Heart left ventricle (tissue), 16 donors: Measurements from ENCODE around the gene CBFA2T3. TPM values are rescaled to one million over a fixed set of nuclear protein-coding genes. Genes with fewer than 3 reads are reported as not detected.
A peak's percentile ranks its signal among the peaks of the same experiment; 100 is the strongest.

Source experiments
- ATAC-seq, 4 donors: fragments of 200-7000 bp; cut with Tn5 transposase; one replicate each; pipeline ENCODE4 v1.9.1; 2020 to 2022; ENCODE audit warnings: moderate library complexity in 4 of 4, mild to moderate bottlenecking in 3 of 4, moderate number of reproducible peaks in 1 of 4
- DNase-seq, 5 donors: peaks; one replicate each; pipeline ENCODE4 v3.0.0-alpha.2; 2020
- H3K27ac ChIP-seq, 12 donors: fragments of 200-600 bp; sonication (generic) in 4 of 12; one replicate each; pipeline versions ENCODE4 v1.5.0 to v1.8.0; 2016 to 2022; ENCODE audit warnings: mild to moderate bottlenecking in 2 of 12
- H3K27me3 ChIP-seq, 9 donors: fragments of 200-600 bp; sonication (generic) in 2 of 9; one replicate each; pipeline versions ENCODE4 v1.5.1 to v1.8.0; 2016 to 2022; ENCODE audit warnings: mild to moderate bottlenecking in 3 of 9
- H3K36me3 ChIP-seq, 9 donors: fragments of 200-600 bp; sonication (generic) in 2 of 9; one replicate each; pipeline versions ENCODE4 v1.5.0 to v1.8.0; 2018 to 2022; ENCODE audit warnings: mild to moderate bottlenecking in 2 of 9
- H3K4me1 ChIP-seq, 12 donors: fragments of 200-600 bp; sonication (generic) in 4 of 12; one replicate each; pipeline versions ENCODE4 v1.5.0 to v1.8.0; 2016 to 2022; ENCODE audit warnings: mild to moderate bottlenecking in 3 of 12
- H3K4me3 ChIP-seq, 12 donors: fragments of 200-600 bp; sonication (generic) in 4 of 12; one replicate each; pipeline versions ENCODE4 v1.5.0 to v1.8.0; 2017 to 2022; ENCODE audit warnings: mild to moderate bottlenecking in 9 of 12, moderate library complexity in 4 of 12
- H3K9me3 ChIP-seq, 12 donors: fragments of 200-600 bp; sonication (generic) in 4 of 12; one replicate each; pipeline versions ENCODE4 v1.5.0 to v1.8.0; 2016 to 2022; ENCODE audit warnings: mild to moderate bottlenecking in 1 of 12
- POLR2A ChIP-seq, 2 donors: fragments of 450-650 bp; IDR thresholded peaks; one replicate each; pipeline ENCODE4 v1.6.1; 2017; ENCODE audit warnings: antibody characterized with exemption in 2 of 2, mild to moderate bottlenecking in 2 of 2, moderate library complexity in 2 of 2
- WGBS, 4 donors: extraction: QIAGEN DNeasy Blood & Tissue Kit in 2 of 4; methylation state at CpG; one replicate each; pipeline versions ENCODE4 v1.1.5 to v1.1.7; 2013 to 2018; 5-methylcytosine and 5-hydroxymethylcytosine counted together
- intact Hi-C, 10 donors: fragments of 100-400 bp; cut with DNase I; formaldehyde crosslinking; loops; one replicate each; pipeline versions ENCODE4 v1.11.1 to v1.14.2; 2022
- polyA plus RNA-seq, 2 donors: library from polyadenylated mRNA; stranded (reverse); fragments of 200-250 nt; gene quantifications; one replicate each; pipeline ENCODE4 v1.2.3, GENCODE V29; 2013
- total RNA-seq, 9 donors: library from RNA; depleted of rRNA in 2 of 9; stranded (reverse); fragments of >200 nt in 2 of 9; fragmentation: NEBNext Ultra II Directional in 3 of 9; extraction: Animal tissue kit (Norgen Biotek cat#: 25700) in 3 of 9; gene quantifications; one replicate each; pipeline versions ENCODE4 v1.1.0 to v1.2.4, GENCODE V29; 2016 to 2023
- TF ChIP-seq, protein P1 (sequence below), 12 donors: fragments of 200-600 bp; sonication (generic) in 4 of 12; IDR thresholded peaks; one replicate each; pipeline versions ENCODE4 v1.5.0 to v1.8.0; 2018 to 2022; ENCODE audit warnings: antibody characterized with exemption in 12 of 12, mild to moderate bottlenecking in 5 of 12
- donor health status: ischemic (EF 13 %, LVEDD 7.1; RV severe dilation, severe dysfunction).
- donor health status: healthy with polysubstance abuse.
- donor health status: DM: no; HTN: yes; CAD: no.
- donor health status: DM: no; HTN: no; CAD: no.
- donor health status: ischemic (EF 25% LVEDD 6.9; RV normal size, moderate dysfunction).
- donor health status: ischemic (EF 25% LVEDD 5.7; RV mildly dilated, moderate dysfunction).
- donor health status: healthy.
- donor health status: DM: yes; HTN: yes; CAD: no.
- donor health status: ischemic (EF 35%, LVEDD 5.7; RV mildly dilated, moderate dysfunction).
- donor health status: nonischemic (EF 11% LVEDD 7.7; RV severe dilation, severe dysfunction).
- donor health status: DM: yes; HTN: yes; CAD: no.
- donor health status: PGD.
- donor health status: ischemic (EF 29% LVEDD 5.4; RV normal size, mild dysfunction).
- donor health status: nonischemic (EF 23%, LVEDD 6.1; RV moderate dilation, normal function).

CBFA2T3 gene
- total and polyA plus RNA-seq, 11 donors: 5.0 to 12.0 (median 5.8) TPM

DNA sequence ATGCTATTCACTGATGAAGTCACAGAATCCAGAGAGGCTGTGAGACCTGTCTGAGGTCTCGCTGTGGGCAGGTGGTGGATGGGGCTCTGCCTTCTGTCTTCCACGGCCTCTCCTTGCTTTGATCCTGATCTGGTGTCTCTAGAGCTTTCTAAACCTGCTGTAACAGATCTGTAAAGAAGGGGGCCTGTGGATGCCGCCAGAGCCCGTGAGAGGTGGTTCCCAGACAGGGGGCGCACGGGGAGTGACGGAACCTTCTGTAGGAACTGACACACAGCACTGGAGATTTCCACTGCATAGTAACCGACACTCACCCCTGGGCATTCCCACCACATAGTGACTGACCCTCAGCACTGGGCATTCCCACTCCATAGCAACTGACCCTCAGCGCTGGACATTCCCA is 16.0 kb downstream of the CBFA2T3 start:
- Histone ChIP-seq H3K4me1 (peaks cover 0 to 30% (median 0%) of the 10 kb centered on the region in 12 donors), H3K9me3 (peaks cover 0 to 4% (median 0%) of the 10 kb centered on the region in 12 donors), H3K27me3 (peaks cover 0 to 22% (median 0%) of the 10 kb centered on the region in 9 donors), H3K36me3 (no peaks in the 10 kb centered on the region), H3K4me3 (no peak overlapping the region), H3K27ac (no peak overlapping the region)
- ATAC-seq: no peak
- DNase-seq: peak in 1 of 5 donors; percentile 8
- intact Hi-C loops: no loop called here
- WGBS, 4 donors: 73 to 89% (median 85%) methylated on average over 6 to 9 of the region's 9 CpGs
- TF ChIP-seq, protein P1, sequence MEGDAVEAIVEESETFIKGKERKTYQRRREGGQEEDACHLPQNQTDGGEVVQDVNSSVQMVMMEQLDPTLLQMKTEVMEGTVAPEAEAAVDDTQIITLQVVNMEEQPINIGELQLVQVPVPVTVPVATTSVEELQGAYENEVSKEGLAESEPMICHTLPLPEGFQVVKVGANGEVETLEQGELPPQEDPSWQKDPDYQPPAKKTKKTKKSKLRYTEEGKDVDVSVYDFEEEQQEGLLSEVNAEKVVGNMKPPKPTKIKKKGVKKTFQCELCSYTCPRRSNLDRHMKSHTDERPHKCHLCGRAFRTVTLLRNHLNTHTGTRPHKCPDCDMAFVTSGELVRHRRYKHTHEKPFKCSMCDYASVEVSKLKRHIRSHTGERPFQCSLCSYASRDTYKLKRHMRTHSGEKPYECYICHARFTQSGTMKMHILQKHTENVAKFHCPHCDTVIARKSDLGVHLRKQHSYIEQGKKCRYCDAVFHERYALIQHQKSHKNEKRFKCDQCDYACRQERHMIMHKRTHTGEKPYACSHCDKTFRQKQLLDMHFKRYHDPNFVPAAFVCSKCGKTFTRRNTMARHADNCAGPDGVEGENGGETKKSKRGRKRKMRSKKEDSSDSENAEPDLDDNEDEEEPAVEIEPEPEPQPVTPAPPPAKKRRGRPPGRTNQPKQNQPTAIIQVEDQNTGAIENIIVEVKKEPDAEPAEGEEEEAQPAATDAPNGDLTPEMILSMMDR (IDR thresholded peaks at IDR 0.05): no peak
- TF ChIP-seq POLR2A (IDR thresholded peaks at IDR 0.05): no peak

DNA sequence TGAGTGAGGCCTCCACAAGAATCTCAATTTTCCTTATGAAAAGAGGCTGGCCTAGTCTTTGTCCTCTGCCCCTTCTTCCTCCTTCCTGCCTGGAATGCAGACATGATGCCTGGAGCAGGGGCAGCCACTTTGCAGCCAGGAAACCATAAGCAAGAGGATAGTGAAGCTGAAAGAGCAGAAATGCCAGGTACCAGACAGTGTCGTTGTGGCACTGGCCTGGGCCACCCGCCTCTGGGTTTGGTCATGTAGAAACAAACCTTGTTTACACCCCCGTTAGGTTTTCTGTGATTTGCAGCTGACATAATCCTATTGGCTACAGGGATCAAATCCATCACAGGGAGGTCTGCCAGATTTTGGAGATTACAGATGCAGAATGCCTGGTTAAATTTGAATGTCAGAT is 16.5 kb downstream of the CBFA2T3 start:
- WGBS, 4 donors: 88 to 94% (median 91%) methylated on average over 3 of the region's 3 CpGs
- Histone ChIP-seq H3K4me3 (no peak overlapping the region), H3K36me3 (no peaks in the 10 kb centered on the region), H3K27me3 (peaks cover 0 to 22% (median 0%) of the 10 kb centered on the region in 9 donors), H3K9me3 (peaks cover 0 to 4% (median 0%) of the 10 kb centered on the region in 12 donors), H3K27ac (no peak overlapping the region), H3K4me1 (peaks cover 0 to 32% (median 0%) of the 10 kb centered on the region in 12 donors)
- no peak for DNase-seq
- no peak for ATAC-seq
- TF ChIP-seq POLR2A (IDR thresholded peaks at IDR 0.05): no peak
- TF ChIP-seq, protein P1 (IDR thresholded peaks at IDR 0.05): no peak
- intact Hi-C loops: no loop called here

DNA sequence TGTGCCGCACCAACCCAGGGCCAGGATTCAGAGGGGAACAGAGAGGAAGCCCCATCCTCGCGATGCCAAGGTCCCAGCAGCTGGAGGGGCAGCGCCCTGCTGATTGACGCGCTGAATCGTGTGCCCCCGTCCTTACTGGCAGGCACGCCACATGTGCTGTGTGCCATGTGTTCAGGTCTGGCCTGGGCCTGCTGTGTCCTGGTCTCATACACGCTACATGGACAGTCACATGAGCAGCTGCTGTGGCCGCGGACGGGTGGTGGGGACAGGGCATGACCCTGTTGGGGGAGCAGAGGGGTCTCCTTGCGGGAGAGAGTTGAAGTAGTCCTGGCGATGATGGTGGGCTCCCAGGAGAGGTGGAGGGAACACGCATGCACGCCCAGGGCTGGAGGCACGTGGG is 18.0 kb downstream of the CBFA2T3 start:
- DNase-seq: peak in 2 of 5 donors; percentile 19 to 63
- TF ChIP-seq POLR2A (IDR thresholded peaks at IDR 0.05): no peak
- TF ChIP-seq, protein P1 (IDR thresholded peaks at IDR 0.05): no peak
- no peak for ATAC-seq
- Histone ChIP-seq H3K27ac (no peak overlapping the region), H3K4me1 (peaks cover 0 to 32% (median 0%) of the 10 kb centered on the region in 12 donors), H3K27me3 (peaks cover 0 to 22% (median 0%) of the 10 kb centered on the region in 9 donors), H3K4me3 (no peak overlapping the region), H3K36me3 (no peaks in the 10 kb centered on the region), H3K9me3 (peaks cover 0 to 4% (median 0%) of the 10 kb centered on the region in 12 donors)
- intact Hi-C loops: no loop called here
- WGBS, 4 donors: 93% methylated on average over 14 to 18 of the region's 18 CpGs

DNA sequence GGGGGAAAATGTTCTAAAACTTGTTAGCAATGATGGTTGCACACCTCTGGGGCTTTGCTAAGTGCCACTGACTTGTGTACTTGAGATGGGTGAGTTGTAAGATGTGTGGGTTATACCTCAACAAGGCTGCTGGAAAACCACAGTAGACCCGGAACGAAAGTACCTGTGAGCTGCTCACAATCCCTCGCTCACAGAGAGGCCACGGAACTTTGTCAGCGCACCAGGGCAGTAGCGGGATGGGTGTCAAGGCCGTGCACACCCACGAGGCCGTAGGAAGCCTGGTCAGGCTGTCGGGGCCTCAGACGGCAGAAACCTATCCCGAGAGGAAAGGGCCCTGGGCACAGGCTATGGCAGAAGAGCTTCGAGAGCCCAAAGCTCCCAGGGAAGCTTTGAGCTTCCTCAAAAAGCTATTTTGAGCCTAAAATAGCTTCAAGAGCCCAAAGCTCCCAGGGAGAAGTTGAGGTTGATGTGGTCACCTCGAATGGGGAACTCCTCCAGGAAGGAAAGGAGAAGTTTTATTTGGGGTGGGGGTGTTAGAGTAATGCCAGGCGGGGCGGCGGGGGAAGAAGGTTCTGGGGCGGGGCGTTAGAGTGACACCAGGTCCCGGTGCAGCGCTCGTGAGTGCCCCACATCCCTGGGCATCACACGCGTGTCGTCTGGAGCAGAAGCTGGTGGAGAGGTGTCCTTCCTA is 19.0 kb downstream of the CBFA2T3 start:
- Histone ChIP-seq H3K27ac (no peak overlapping the region), H3K36me3 (no peaks in the 10 kb centered on the region), H3K4me3 (peak overlapping the region in 2 of 12 donors; percentile 8 to 31), H3K9me3 (peaks cover 0 to 4% (median 0%) of the 10 kb centered on the region in 12 donors), H3K4me1 (peaks cover 0 to 32% (median 0%) of the 10 kb centered on the region in 12 donors), H3K27me3 (peaks cover 0 to 22% (median 7%) of the 10 kb centered on the region in 9 donors)
- TF ChIP-seq, protein P1 (IDR thresholded peaks at IDR 0.05): no peak
- no peak for TF ChIP-seq POLR2A (IDR thresholded peaks at IDR 0.05)
- WGBS, 4 donors: 79 to 87% (median 85%) methylated on average over 25 of the region's 25 CpGs
- intact Hi-C loops: no loop called here
- ATAC-seq (peak in 3 of 4 donors; percentile 18 to 76 (median 71)), DNase-seq (peak in 2 of 5 donors; percentile 58 to 73)
